Stimulated activated CD8-positive, alpha-beta memory T cell treated with anti-CD3 and anti-CD28 coated beads, Interleukin-4, amount 100 ng/mL, for 48 hours (primary cell): ENCODE data around the gene THAP4.

ENCODE experiments used
- DNase-seq: peaks from one replicate; pipeline ENCODE4 v3.0.0-alpha.2; 2020

The THAP4 gene

DNA sequence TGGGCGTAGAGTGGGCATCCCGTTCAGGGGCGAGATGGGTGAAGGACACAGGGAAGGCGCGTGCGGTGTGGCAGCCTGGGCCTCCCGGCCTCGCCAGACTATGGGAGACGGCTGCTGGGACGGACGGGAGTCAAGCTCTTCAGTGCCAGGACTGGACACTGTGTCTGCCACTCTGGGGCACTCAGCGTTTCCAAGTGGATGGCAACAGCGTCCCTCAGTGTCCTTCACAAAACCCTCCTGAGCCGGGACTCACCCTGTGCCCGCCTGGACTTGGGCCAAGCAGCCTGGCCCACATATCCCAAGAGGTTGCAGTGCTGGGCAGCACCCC lies 94.7 kb downstream of the THAP4 start:
- DNase-seq, result no peak

DNA sequence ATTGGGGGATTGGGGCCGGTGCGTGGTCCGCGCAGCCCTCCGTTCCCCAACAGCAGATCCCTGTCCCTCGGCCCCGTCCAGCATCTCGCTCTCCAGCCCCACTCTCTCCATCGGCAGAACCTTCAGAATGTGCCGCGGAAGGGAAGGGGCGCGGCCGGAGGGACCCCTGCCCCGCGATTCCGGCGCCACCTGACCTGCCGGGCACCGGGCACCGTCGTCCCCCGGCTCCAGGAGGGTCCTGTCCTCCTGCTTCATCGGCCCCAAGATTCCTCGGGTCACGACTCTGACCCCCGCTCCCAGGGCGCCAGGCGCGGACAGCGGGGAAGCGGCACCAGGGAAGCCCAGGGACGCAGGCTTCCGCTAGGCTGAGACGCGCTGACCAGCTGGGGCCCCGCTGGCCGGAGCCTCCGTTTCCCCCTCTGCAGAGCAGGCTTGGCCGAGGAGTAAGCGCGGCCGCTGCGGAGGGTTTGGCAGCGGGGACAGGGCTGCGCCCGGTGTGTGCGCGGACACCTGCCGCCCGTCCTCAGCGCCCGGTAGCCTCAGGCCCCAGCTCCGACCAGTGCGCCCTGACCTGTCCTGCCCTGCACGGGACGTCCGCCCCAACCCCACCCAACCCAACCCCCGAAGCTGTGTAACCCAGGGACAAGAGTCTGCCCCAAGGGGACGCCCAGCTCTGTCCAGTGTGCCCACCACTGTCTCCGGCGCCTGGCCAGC lies 95.2 kb downstream of the THAP4 start:
- DNase-seq, result no peak

DNA sequence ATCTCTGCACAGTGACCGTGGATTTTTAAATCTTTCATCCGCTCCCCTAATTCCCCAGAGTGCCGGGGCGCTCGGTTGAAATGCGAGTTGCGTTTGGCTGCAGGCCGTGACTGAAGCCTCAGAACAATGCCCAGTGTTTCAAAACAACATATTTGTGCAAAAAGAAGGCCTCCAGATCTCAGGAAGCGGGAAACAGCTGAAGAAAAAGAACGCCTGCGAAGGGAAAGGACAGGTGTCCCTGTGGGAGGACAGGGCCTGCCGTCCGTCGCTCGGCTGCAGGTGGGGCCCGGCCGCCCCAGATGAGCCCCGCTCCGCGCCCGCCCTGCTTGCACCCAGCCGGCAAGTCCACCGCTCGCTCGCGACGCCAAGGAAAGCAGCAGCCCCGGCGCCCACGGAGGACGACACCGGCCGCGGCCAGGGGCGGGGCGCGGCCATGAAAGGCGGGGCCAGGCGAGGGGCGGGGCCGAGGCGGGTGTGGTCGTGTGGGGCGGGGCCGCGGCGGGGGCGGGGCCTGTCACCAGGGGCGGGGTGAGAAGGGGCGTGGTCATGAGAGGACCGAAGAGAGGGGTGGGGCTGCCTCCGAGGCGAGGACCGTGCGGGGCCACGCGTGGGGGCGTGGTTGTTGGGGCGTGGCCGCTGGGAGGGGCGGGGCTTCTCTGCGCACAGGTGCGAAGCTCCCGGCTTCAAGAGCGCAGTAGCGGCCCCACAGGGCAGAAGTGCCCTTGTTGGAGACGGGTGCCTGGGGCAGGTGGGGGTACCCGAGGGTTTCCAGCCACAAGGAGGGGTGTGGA lies 96.0 kb downstream of the THAP4 start:
- DNase-seq, result peak; percentile 85

DNA sequence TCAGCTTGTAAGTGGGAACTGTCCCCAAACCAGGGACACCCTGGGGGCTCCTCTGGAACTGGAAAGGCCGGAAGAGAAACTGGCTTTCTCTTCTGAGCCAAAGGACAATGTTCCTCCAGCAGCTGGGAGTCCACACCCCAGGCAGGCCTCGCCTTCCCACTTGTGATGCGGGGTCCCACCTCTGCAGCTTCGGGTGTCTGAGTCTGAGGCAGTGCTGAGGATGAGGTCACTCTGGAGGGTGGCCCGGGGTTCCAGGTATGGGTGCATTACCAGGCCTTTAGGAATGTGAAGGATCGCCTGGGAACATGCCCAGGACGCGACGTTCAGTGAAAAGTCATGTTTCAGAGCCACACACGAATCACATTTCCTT lies 96.6 kb downstream of the THAP4 start:
- no peak for DNase-seq

DNA sequence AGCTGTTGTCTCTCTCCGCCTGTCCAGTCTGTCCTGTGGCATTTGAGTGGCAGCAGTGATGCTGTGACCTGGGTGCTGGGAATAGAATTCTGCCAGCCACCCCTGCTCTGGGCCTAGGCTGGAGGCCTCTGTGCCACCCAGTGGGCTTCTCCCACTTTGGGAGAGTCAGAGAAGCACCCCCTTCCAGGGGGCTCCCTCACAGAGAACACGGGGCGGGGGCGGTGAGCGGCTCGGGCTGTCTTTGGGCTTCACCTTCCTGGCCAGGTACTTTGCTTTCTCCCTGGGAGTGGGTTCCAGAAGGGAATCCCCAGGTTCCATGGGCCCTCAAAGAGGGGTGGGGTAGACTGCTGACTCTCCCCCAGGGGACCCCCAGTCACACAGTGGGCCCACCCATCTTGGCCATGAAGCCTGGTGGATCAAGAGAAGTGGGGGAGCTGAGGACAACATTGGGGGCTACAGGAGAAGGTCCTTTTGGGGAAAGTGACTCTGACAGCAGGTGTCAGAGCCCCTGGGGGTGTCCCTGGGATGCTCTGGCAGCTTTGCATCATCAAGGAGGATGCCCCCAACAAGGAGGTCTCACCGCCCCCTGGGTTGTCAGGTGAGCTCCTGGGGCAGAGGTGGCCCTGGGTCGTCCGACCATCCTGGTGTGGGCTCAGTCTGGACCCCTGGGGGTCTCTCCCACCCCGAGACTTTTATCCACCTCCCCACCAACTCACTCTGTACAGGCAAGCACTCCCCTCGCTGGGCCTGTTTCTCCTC lies 97.2 kb downstream of the THAP4 start:
- no peak for DNase-seq

DNA sequence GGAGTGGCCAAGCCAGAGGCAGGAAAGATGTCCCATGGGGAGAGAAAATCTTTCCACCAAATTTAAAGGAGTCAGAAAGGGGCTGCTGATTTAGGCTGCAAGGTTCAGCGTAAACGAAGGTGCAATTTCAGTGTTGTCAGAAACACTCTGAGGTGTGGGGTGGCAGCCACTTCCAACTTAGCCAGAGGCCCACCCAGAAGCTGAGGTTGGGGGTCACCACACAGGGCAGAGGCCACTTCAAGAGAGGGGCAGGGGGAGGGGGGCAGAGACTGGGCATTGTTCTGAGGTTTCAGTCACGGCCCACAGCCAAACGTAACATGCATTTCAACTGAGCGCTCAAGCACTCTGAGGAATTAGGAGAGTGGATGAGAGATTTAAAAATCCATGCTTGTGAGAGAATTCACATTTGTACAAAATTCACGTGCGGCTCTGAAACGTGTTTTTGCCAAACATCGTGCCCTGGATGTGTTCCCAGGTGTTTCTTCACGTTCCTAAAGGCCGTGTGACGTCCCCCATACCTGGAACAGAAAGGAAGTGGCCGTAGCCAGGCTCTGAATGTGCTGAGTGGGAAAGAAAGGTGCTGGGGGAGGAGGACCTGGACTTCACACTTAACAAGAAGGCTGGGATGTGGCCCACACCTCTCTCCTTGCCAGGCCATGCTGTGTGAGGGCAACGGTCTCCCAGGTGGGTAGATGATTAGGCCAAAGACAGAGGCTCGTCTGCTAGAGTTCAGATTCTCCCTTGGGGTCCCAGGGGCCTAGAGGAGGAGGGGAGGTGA lies 97.9 kb downstream of the THAP4 start:
- no peak for DNase-seq

DNA sequence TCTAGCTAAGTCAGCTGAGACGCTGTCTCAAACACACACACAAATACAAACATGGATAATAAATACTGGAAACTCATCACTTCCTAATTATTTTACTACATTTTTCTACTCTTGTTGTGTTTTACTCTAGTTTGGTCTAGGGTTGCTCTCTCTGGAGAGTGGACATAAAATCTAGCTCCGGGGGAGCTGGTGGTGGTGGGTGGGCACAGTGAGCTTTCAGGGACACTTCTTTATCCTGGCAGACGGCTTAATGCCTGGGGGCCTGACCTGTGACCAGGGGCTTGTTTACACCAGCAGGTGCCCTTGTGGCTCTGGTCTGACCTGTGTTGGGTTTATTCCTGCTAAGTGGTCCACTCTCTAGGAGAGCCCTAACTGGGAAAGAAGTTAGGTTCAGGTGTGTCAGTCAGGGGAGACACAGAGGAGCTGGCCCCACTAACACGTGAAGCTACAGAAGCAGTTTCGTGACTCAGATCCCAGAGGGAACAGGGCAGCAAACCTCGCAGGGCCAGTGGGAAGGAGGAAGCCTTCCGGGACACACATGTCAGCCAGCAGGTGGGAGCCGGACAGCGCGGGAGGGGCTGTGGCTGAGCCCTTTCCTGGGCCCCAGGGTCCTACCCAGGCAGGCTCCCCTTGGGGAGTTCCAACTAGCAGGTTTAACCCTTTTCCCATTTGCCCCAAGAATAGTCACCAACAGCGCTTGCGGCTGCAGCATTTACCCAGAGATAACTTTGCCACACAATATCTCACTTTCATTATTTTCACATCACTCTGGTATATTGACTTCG lies 100.9 kb downstream of the THAP4 start:
- no peak for DNase-seq

DNA sequence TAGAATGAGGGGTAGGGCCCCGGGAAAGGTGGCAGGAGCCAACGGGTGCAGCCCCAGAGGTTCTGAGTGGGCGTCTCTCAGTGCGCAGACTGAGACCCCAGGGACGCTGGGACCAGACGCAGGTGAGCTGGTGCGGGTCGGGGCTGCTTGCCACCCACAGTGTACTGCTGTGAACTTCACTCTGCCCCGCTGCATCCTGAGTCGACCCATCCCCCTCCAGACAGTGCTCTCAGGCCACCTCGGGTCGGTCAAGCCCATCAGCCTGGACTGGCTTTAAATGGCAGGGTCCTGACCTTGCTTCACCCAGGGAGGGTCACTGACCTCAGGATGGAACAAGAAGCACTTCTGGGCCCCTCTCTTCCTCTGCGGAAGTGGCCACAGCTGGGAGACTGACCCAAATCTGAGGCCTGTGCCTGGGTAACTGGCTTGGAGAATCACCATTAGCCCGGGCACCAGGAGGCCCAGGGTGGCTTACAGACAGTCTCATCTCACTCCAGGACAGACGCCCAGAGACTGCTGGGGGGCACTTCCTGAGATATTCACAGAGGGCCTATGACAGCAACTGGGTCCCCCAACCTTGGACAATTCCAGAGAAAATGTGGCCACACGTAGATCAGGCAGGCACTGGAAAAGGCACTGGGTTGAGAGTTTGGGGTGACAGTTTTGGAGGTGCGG lies 102.1 kb downstream of the THAP4 start:
- DNase-seq, result no peak
